Stimulated activated CD8-positive, alpha-beta memory T cell treated with anti-CD3 and anti-CD28 coated beads, Interleukin-2, amount 100 ng/mL, for 48 hours (primary cell): ENCODE results near the gene DIS3.
"Not testable (repeated sequence)": the region's sequence is repeated elsewhere in the genome, so short reads cannot be mapped to it uniquely, and the experiment has no call there.

ENCODE experiments used
- DNase-seq, 2 donors: peaks; one replicate each; pipeline ENCODE4 v3.0.0-alpha.2; 2020; ENCODE audit warnings: low read depth in 2 of 2

Gene DIS3

GRCh38 chr13:72781451-72782439, at the start of gene DIS3, which contains the start of gene PIBF1:
Gene DIS3 (minus strand): TSS chr13:72781900. CDS start chr13:72781832, 68 bp downstream.
Gene PIBF1 (plus strand): TSS chr13:72782133. CDS start chr13:72783470, 1,337 bp downstream.
- peak; percentile 94 for DNase-seq

GRCh38 chr13:72823724-72824123, 42.0 kb upstream of the DIS3 start:
- DNase-seq: no peak

- no peak for DNase-seq
Observed at GRCh38 chr13:72823081-72823480, 41.4 kb upstream of the DIS3 start.

GRCh38 chr13:72820898-72821279, 39.2 kb upstream of the DIS3 start:
- DNase-seq: no peak

GRCh38 chr13:72820156-72820897, 38.6 kb upstream of the DIS3 start:
- DNase-seq: no peak

- no peak for DNase-seq
Observed at GRCh38 chr13:72808917-72809500, 27.3 kb upstream of the DIS3 start.

- not testable (repeated sequence) for DNase-seq
Observed at GRCh38 chr13:72806514-72806913, 24.8 kb upstream of the DIS3 start.

- DNase-seq: no peak
Observed at GRCh38 chr13:72805676-72806346, 24.1 kb upstream of the DIS3 start.

- no peak for DNase-seq
Observed at GRCh38 chr13:72804301-72804700, 22.6 kb upstream of the DIS3 start.

- no peak for DNase-seq
Observed at GRCh38 chr13:72798817-72799216, 17.1 kb upstream of the DIS3 start.

- DNase-seq: no peak
Observed at GRCh38 chr13:72792640-72793039, 10.9 kb upstream of the DIS3 start.

- DNase-seq: no peak
Observed at GRCh38 chr13:72788831-72789230, 7.1 kb upstream of the DIS3 start.

- not testable (repeated sequence) for DNase-seq
Observed at GRCh38 chr13:72784679-72785078, 3.0 kb upstream of the DIS3 start.

GRCh38 chr13:72782717-72783116, 1.0 kb upstream of the DIS3 start:
- no peak for DNase-seq

- DNase-seq: no peak
Observed at GRCh38 chr13:72774019-72774418, 7.7 kb downstream of the DIS3 start.

- no peak for DNase-seq
Observed at GRCh38 chr13:72763411-72763810, 18.3 kb downstream of the DIS3 start.

GRCh38 chr13:72760189-72760588, 21.5 kb downstream of the DIS3 start:
- no peak for DNase-seq

- no peak for DNase-seq
Observed at GRCh38 chr13:72757792-72758535, 23.7 kb downstream of the DIS3 start.

- no peak for DNase-seq
Observed at GRCh38 chr13:72754111-72754510, 27.6 kb downstream of the DIS3 start.

GRCh38 chr13:72751220-72751619, 30.5 kb downstream of the DIS3 start:
- DNase-seq: no peak

- no peak for DNase-seq
Observed at GRCh38 chr13:72745260-72745659, 36.4 kb downstream of the DIS3 start.
